GM10847 (cell line): Measurements from ENCODE around the gene LGALS3BP.

Source experiments
- POLR2A ChIP-seq: IDR thresholded peaks from 2 replicates; pipeline ENCODE4 v1.6.1; 2011; ENCODE audit not compliant: insufficient read length; ENCODE audit errors: extremely low read depth

Gene LGALS3BP

GRCh38 chr17:78979780-78980623 lies at the start of gene LGALS3BP:
Gene LGALS3BP, minus strand, starts transcription at chr17:78979923. Its CDS starts 2,732 bp downstream, at chr17:78977191.
- TF ChIP-seq POLR2A, result no peak

GRCh38 chr17:79028496-79029326 lies 49.0 kb upstream of the LGALS3BP start:
- TF ChIP-seq POLR2A, result no peak

GRCh38 chr17:79027925-79028491 lies 48.3 kb upstream of the LGALS3BP start:
- TF ChIP-seq POLR2A, result no peak

- TF ChIP-seq POLR2A, result no peak
Measured at GRCh38 chr17:79027274-79027924, 47.7 kb upstream of the LGALS3BP start.

- no peak for TF ChIP-seq POLR2A
Measured at GRCh38 chr17:79026376-79027273, 46.9 kb upstream of the LGALS3BP start.

GRCh38 chr17:79024901-79025737 lies 45.4 kb upstream of the LGALS3BP start:
- no peak for TF ChIP-seq POLR2A

- TF ChIP-seq POLR2A, result no peak
Measured at GRCh38 chr17:79023886-79024771, 44.4 kb upstream of the LGALS3BP start, which contains the start of gene C1QTNF1. Gene C1QTNF1, plus strand, starts transcription at chr17:79024169. Its CDS starts 19,800 bp downstream, at chr17:79043969.

GRCh38 chr17:79023180-79023705 lies 43.5 kb upstream of the LGALS3BP start:
- TF ChIP-seq POLR2A, result no peak

- no peak for TF ChIP-seq POLR2A
Measured at GRCh38 chr17:79022507-79022991, 42.8 kb upstream of the LGALS3BP start.

GRCh38 chr17:79020631-79021301 lies 41.0 kb upstream of the LGALS3BP start:
- TF ChIP-seq POLR2A, result no peak

GRCh38 chr17:79019632-79020584 lies 40.2 kb upstream of the LGALS3BP start:
- no peak for TF ChIP-seq POLR2A
